LoVo (cell line): Measurements from ENCODE around the gene ENAM.

Experiments
- DNase-seq: peaks from one replicate; pipeline ENCODE4 v3.0.0-alpha.2; 2016; ENCODE audit warnings: low spot score

The ENAM gene

DNA sequence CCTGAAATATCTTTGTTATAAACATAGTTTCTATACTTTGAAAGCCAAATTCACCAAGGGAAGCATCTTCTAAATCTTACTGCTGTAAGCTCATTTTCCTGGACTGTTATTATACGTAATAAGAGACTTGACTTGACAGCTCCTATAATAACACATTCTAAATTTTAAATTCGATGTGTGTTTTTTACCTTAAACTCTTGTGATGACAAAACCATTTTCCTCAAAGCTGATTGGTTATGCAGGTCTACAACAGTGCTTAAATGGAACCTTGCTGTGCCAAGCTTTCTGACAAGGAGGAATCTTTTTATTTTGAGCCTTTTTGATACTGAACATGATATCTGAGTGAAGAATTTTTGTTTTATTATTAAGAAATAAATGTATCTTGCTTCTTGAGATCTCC, at the start of gene ENAM:
ENAM (plus strand) TSS at position 301 of the 400 bp plus-strand sequence. CDS start 757 bp downstream, outside the sequence.
- no peak for DNase-seq

GRCh38 chr4:70581980-70582379, 46.6 kb upstream of the ENAM start:
- DNase-seq, result no peak

DNA sequence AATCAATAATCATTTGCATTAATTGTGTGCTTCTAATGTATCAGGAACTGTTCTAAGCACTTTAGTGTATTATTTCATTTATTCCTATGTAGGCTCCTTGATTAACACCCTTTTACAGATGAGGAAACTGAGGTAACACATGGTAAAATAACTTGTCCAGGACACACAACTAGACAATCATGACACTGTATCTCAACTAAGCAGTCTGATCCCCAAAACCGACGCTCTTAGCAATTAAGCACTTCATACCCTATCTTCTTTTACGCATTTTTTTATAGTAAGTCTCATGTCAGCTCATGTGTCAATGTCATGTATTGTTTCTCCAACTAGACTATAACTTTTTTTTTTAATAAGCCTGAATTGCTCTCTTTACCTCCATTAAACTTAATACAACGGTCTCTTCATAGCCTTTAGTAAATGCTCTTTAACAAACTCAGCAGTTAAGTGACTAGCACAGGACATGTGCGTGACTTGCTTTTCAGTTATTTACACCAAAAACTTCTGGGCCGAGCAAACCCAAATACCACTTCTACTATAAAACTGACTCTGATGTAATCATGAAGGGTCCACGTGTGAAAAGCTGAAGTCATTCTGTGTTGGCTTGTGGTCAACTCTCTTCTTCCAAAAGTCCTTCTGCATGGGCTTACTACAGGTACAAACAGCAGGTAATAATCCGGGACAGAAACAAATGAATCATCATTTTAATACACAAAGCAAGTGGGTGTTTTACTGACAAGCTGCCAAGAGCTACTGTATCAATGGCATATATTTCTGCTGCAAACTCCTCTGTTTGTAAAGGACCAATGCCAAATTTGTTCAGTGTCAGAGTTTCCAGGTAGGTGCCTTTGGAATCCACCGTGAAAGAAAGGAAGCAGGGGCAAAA, 44.4 kb upstream of the ENAM start:
- peak; percentile 80 for DNase-seq

DNA sequence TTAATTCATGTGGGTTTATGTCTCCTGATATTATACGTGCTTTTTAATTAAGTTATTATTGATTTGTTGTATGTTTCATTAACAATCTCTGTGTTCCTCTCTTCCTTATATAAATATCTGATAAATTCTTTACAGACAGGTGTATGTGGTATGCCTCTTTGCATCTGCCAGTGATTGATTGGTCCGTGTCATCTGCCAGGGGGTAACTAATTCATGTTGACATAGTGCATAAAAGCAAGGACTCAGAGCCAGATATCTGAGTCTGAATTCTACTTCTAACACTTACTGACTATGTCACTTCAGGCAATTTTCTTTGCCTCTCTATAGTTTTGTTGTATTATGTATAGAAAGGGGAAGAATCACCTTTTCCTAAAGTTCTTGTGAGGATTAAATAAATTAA, 41.7 kb upstream of the ENAM start:
- no peak for DNase-seq

DNA sequence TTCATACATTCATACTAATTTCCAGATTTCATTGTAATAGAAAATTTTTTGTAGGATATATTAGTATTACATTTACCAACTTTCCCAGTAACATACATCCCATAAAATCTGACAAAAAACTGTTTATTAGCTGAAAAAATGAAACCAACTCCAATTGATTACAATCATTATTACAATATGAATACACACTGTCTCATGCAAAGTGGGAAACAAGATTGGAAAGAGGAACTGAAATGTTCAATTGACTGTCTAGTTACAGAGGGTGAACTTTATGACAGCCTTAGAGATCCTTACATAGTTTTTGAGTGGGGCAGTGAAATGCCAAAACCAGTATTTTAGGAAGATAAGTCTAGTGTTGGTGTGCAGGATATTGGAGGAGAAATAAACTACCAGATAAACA, 38.8 kb upstream of the ENAM start:
- no peak for DNase-seq

GRCh38 chr4:70591955-70592582, 36.5 kb upstream of the ENAM start, which contains the start of gene AMBN:
TSS of gene AMBN (plus strand) at chr4:70592256. CDS start at chr4:70592359, 103 bp downstream.
- DNase-seq, result no peak

GRCh38 chr4:70594196-70594595, 34.3 kb upstream of the ENAM start:
- no peak for DNase-seq

DNA sequence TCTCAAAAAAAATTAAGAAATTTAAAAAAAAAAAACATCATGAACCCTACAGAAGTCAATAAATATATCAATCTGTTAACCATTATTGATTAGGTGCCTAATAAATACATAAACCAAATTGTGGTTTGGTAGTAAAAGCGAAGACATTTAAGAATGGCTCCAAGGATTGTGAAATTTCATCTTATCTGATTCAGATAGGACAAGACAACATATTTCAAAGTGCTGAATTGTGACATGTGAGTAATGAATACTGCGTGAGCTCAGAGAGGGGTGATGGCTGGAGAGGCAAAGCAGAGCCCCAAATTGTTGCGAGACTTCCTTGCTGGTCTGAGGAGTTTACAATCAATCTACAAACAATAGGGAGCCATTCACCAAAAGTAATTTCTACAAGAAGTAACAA, 28.2 kb upstream of the ENAM start:
- DNase-seq, result no peak

GRCh38 chr4:70600977-70601376, 27.6 kb upstream of the ENAM start:
- DNase-seq, result no peak

- DNase-seq, result peak; percentile 52
These were observed 27.0 kb upstream of the ENAM start for GRCh38 chr4:70601422-70602039.

DNA sequence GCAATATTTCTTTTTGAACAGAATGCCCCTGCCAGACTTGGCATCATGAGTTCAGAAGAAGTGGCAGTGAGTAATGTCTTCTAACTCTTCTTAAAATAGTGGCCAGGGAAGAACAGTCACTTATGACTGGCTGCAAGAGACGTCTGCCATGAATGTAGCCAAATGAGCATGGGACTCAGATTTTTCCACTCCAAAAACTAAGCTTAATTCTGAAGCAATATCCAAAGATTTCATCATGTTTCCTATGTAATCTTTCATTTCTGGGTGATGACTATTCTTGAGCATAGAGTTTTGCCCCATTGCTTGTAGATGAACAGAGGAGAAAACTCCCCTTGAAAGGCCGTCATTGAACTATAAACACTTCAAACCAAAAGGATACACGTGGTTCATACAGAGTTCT, 24.7 kb upstream of the ENAM start:
- DNase-seq, result no peak

DNA sequence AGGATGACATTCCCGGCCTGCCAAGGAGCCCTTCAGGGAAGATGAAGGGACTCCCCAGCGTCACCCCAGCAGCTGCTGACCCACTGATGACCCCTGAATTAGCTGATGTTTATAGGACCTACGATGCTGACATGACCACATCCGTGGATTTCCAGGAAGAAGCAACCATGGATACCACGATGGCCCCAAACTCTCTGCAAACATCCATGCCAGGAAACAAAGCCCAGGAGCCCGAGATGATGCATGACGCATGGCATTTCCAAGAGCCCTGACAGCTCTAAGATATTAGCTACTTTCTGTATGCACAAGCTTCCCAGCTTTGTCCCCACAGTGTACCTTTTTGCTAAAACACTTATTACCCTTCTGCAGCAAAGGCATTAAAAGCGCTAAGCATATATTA, 22.1 kb upstream of the ENAM start:
- DNase-seq, result no peak

GRCh38 chr4:70607334-70607853, 21.1 kb upstream of the ENAM start:
- no peak for DNase-seq

DNA sequence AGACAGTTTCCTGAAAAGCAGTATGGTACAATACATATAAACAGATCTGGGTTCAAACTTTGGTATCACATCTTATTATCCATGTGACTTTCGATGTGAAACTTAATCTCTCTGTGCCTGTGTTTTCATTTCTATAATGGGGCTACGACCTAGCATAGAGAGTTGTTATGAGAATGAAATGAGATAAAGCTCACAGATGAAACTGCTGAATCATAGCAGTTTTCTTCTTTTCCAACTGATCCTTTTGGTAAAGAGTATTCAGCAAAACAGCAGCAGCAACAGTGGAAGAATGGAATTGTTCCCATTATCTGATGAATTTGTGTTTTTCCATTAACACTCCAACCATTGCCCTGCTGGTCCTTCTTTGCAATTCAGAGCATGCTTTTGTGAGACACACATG, 20.2 kb upstream of the ENAM start:
- no peak for DNase-seq

DNA sequence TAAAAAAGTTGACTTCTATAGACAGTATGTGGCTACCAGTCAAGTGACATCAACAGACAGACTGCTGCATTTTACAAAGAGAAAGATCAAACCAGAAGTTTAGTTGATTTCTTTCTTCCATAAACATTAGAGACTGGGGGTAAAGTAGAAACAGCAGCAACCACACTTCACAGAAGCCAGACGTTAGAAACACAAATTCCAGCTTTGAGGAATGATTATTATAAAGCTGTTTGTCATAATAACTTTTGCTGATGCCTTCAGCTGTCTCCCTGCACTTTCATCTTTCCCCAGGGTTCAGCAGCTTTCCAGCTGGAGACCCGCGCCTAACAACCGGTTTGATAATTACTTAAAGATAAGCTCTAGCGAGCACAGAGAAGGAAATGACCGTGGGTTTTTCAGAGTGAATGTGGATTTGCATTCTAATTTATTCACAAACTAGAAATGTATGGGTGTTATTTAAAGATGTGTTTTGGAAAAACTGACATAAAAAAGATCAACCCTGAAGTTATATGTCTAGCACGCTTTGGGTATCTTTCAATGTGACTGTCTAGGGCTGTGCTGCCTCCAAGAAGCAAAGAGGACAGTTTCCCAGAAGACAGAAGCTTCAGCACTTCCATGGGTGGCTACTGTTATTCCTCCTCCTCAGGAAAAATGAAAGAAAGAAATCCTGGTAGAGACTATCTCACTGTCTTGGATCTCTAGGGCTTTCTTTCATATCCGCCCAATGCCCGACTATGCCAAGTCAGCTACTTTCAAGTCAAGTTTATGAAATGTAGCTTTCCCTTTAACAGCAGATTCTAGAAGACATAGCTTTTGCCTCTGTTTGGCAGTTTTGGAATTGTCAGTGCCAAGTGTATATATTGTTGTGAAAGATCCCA, 15.0 kb upstream of the ENAM start:
- DNase-seq, result no peak

DNA sequence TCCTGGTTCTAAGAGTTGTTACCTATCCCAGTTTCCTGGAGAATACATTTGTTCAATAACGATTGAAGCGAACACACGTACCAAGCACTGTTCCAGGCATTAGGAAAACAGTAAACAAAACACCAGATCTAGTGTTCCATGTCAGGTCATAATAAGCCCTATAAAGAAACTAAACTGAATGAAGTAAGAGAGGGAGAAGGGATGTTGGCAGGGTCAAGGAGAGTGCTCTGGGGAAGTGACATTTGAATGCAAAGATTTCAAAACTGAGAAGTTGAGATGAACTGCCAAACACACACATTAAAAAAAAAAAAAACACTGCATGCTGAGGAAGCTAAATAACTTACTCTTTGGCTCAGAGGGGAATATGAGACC, 14.4 kb upstream of the ENAM start:
- no peak for DNase-seq

DNA sequence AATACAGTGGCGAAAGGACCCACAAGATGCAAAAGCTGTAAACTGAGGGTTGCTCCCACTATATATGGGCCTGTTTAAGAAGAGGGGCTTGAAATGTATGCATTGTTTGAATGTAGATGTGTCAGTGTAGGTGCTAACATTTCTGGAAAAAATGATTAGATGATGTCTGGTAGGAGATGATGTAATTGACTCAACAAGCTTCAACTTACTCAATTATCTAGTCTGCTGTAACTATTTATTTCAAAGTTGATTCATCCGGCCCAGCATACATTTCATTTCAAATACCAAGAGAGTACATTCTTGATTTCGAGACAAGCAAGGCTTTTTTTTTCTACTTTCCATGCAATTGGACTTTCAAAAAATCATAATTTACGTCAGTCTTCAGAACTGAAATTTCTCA, 9.3 kb upstream of the ENAM start:
- DNase-seq, result no peak

- DNase-seq, result no peak
These were observed 8.8 kb upstream of the ENAM start for GRCh38 chr4:70619778-70620177.

- no peak for DNase-seq
These were observed 5.2 kb upstream of the ENAM start for GRCh38 chr4:70623323-70623722.

GRCh38 chr4:70624226-70624793, 4.2 kb upstream of the ENAM start:
- DNase-seq, result no peak

DNA sequence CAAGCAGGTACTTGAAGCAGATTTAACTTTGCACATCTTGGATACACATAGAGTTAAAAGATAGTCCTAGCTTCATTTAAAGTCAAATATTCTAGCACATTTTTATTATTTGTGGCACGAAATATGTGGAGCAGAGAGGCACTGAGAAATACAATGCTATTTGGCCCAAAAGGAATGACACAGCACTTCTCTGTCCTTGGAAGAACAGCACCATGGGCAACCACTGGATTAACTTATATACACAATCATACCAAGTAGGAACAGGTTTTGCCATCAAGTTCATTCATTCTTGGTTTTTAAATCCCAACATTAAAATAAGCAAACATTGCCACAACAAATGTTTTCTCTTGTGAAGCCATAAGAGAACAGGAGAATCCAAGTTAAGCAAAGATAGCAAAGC, 924 bp upstream of the ENAM start:
- no peak for DNase-seq
